ENCODE data around the gene SZT2. TPM values are rescaled to one million over a fixed set of nuclear protein-coding genes. Genes with fewer than 3 reads are reported as not detected.

SZT2 gene
- total and polyA plus RNA-seq, 8 donors: 18.5 to 54.9 (median 24.6) TPM

DNA sequence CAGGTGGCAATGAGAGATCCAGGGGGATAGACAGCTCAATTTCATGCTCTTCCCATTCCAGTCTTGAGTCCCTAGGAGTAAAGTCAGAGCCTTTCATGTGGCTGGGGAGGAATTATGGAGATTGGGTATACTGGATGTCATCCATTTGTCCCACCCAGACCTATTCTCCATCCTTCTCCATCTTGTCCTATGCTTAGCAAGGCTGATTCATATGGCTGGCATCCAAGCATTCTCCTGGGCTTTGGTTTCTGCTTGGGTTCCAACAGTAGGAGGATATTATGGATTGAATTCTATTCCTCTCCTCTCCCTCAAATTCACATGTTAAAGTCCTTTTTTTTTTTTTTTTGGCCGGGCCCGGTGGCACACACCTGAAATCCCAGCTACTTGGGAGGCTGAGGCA, 34.8 kb upstream of the SZT2 start:
- H3K27ac ChIP-seq: no peak overlapping the region
- ATAC-seq: no peak
- H3K4me3 ChIP-seq: no peak overlapping the region
- H3K36me3 ChIP-seq: no peaks in the 10 kb centered on the region
- peaks cover 0 to 8% (median 0%) of the 10 kb centered on the region in 3 donors for H3K4me1 ChIP-seq
- DNase-seq: no peak
- FAIRE-seq: no peak
- 90 to 97% methylated on average over 2 of the region's 2 CpGs for WGBS, 2 donors
- TF ChIP-seq, protein P1, sequence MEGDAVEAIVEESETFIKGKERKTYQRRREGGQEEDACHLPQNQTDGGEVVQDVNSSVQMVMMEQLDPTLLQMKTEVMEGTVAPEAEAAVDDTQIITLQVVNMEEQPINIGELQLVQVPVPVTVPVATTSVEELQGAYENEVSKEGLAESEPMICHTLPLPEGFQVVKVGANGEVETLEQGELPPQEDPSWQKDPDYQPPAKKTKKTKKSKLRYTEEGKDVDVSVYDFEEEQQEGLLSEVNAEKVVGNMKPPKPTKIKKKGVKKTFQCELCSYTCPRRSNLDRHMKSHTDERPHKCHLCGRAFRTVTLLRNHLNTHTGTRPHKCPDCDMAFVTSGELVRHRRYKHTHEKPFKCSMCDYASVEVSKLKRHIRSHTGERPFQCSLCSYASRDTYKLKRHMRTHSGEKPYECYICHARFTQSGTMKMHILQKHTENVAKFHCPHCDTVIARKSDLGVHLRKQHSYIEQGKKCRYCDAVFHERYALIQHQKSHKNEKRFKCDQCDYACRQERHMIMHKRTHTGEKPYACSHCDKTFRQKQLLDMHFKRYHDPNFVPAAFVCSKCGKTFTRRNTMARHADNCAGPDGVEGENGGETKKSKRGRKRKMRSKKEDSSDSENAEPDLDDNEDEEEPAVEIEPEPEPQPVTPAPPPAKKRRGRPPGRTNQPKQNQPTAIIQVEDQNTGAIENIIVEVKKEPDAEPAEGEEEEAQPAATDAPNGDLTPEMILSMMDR (IDR thresholded peaks at IDR 0.05): no peak
- H3K9me3 ChIP-seq: no peaks in the 10 kb centered on the region
- no peaks in the 10 kb centered on the region for H3K27me3 ChIP-seq
- intact Hi-C loops (cut with DNase I): no loop called here

- no peak for FAIRE-seq
- ATAC-seq: no peak
- H3K36me3 ChIP-seq: no peaks in the 10 kb centered on the region
- peaks cover 0 to 6% (median 0%) of the 10 kb centered on the region in 3 donors for H3K4me1 ChIP-seq
- H3K9me3 ChIP-seq: no peaks in the 10 kb centered on the region
- DNase-seq: no peak
- H3K27me3 ChIP-seq: no peaks in the 10 kb centered on the region
- intact Hi-C loops (cut with DNase I): no loop called here
- H3K4me3 ChIP-seq: no peak overlapping the region
- WGBS, 2 donors: 85 to 87% methylated on average over 4 of the region's 4 CpGs
- TF ChIP-seq, protein P1 (IDR thresholded peaks at IDR 0.05): no peak
- no peak overlapping the region for H3K27ac ChIP-seq
Observed at GRCh38 chr1:43357251-43357650, 32.4 kb upstream of the SZT2 start.

DNA sequence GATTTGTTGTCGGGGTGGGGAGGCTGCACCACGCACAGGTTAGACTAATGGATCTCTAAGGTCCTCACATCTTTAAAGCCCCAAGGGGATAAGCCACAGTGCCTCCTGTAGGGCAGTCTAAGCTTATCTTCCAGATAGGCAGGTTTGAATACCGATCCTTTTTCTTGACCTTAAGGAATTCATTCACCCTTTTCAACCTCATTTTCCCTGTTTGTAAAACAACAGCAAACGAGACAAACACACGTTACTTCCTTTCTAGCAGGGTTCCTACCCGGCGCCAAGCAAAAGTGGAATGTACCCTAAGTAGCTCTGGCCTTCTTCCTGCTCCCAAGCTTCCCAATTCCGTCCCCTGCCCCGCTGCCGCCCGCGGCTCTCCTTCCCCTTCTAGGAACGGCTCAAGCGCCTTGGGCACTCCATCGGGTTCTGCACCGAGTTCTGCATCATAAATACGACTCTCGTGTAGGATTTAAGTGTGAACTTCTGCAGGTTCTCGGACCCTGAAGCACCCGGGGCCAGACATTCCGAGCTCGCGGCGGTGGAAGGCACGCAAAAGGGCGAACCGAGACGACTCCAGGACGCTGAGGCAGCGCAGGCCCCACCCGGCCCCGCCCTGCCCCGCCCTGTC, 31.5 kb upstream of the SZT2 start:
- TF ChIP-seq, protein P1 (IDR thresholded peaks at IDR 0.05): peak in 1 of 4 donors; percentile 8
- no peaks in the 10 kb centered on the region for H3K27me3 ChIP-seq
- no peaks in the 10 kb centered on the region for H3K9me3 ChIP-seq
- peak overlapping the region; percentile 50 to 58 (median 54) for H3K4me3 ChIP-seq
- intact Hi-C loops (cut with DNase I): no loop called here
- FAIRE-seq (no peak), ATAC-seq (peak; percentile 57 to 75 (median 70)), DNase-seq (no peak)
- H3K36me3 ChIP-seq: peaks cover 0 to 5% (median 0%) of the 10 kb centered on the region in 3 donors
- 0 to 1% methylated on average over 32 to 33 of the region's 33 CpGs for WGBS, 2 donors
- peak overlapping the region; percentile 54 to 82 (median 74) for H3K27ac ChIP-seq
- H3K4me1 ChIP-seq: peaks cover 0 to 6% (median 0%) of the 10 kb centered on the region in 3 donors

DNA sequence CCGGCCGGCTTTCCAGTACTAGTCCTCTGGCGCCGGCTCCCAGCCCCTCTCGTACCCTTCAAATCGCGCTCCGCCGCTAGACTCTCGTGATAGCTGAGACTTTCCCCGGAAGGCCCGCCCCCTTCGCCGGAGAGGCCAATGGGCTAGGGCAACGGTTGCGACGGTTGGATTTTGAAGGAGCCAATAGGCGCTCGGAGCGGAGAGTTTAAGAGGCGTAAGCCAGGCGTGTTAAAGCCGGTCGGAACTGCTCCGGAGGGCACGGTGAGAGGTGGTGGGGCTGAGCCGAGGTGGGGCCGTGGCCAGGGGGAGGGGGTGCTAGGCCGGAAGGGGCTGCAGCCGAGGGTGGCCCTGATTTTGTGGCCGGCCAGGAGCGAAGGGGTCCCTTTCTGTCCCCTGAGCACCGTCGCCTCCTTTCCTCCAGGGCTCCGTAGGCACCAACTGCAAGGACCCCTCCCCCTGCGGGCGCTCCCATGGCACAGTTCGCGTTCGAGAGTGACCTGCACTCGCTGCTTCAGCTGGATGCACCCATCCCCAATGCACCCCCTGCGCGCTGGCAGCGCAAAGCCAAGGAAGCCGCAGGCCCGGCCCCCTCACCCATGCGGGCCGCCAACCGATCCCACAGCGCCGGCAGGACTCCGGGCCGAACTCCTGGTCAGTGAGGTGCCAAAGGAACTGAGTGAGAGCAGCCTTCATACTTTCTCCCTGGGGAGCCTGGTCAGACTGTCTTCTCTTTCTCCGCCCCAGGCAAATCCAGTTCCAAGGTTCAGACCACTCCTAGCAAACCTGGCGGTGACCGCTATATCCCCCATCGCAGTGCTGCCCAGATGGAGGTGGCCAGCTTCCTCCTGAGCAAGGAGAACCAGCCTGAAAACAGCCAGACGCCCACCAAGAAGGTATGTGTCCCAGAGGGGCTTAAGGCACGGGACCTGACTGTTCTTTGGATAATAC, 30.7 kb upstream of the SZT2 start, which contains the start of gene CDC20:
Gene CDC20 (plus strand): TSS at position 236 of the 948 bp plus-strand sequence. CDS start 235 bp downstream, at position 471.
- intact Hi-C loops (cut with DNase I): no loop called here
- WGBS, 2 donors: 2 to 3% methylated on average over 55 to 59 of the region's 59 CpGs
- H3K27ac ChIP-seq: peak within 1 kb of the TSS; percentile 54 to 82 (median 74)
- TF ChIP-seq, protein P1 (IDR thresholded peaks at IDR 0.05): no peak
- FAIRE-seq (peak; percentile 5), ATAC-seq (peak; percentile 97 to 100 (median 98)), DNase-seq (peak; percentile 98 to 99 (median 98))
- H3K9me3 ChIP-seq: no peaks in the 10 kb centered on the region
- no peaks in the 10 kb centered on the region for H3K27me3 ChIP-seq
- H3K4me3 ChIP-seq: peak within 1 kb of the TSS; percentile 50 to 58 (median 54)
- H3K36me3 ChIP-seq: peaks cover 0 to 13% (median 5%) of the 10 kb centered on the region in 3 donors
- peaks cover 0 to 6% (median 0%) of the 10 kb centered on the region in 3 donors for H3K4me1 ChIP-seq

Measured in pancreas (tissue), 10 donors.